GM18505 (cell line): ENCODE measurements around the gene C10orf71.
A peak's percentile ranks its signal among the peaks of the same experiment; 100 is the strongest.

Experiments used
- ATAC-seq: cut with Tn5 transposase; IDR thresholded peaks from one replicate; pipeline ENCODE4 v1.9.1; 2021; ENCODE audit not compliant: unreplicated experiment
- POLR2A ChIP-seq: IDR thresholded peaks from 4 replicates; pipeline ENCODE4 v1.6.1; 2011; ENCODE audit warnings: borderline replicate concordance; ENCODE audit not compliant: insufficient read depth, insufficient read length; ENCODE audit errors: extremely low read depth

C10orf71 gene, protein sequence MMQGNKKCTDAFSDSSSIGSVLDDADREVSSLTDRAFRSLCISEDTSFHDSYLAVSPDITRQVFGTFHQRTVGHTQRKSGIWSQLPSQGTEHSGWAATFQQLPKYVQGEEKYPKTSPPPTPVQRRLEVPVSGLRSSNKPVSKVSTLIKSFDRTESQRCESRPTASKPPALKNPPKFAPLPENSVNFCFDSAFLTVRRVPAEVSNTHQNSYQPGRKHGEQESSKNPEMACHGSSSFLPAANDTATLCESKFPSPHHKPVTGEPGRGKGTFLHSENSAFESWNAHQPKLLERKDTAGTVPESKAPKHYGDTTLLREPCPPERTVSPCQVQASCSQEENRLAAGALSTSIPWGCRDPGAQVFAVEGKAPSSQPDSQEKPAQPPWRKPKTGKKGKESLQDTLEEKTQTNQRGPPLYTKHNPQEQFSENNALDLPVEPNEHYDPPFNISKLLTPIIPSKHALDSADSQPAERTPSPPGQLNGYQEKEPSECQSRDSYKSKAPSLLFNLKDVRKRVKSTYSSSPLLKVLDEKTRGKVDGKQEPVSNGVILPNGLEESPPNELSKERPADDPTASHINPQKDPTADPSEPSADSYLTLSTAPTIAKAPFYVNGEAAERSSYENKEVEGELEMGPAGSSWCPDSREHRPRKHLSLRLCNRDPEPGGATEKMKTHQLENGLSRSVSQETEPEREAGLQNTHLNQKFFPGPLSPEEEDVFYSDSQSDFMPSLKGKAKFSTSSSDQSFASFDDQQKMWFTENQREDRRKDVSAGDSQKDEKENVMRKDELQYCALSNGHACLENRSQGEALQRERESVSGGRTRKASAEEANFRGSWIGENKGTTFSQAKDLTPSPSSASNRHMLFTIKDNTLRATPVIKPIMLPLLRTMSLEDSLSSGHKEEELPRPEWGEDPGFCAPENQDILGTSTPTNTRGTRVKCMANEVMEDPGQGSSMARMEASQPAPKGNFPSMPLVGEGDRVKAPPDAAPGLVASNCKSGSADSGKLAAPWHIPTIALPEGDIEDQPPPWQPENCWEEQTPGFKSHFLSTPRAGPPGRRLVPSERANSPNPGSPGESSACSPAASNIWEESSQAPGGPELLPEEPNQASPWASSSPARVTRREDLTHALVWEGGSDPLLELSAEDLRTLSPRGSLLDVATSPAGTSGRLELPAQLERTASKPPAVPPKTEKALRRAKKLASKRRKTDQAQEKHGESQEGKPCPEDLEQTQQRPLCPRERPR (N-terminal part only)

GRCh38 chr10:49298983-49299815 is at the start of gene C10orf71:
Gene C10orf71, plus strand, starts transcription at chr10:49299170. Its CDS starts 23,376 bp downstream, at chr10:49322546.
- no peak for ATAC-seq
- TF ChIP-seq POLR2A: no peak

GRCh38 chr10:49252313-49253034 is 46.5 kb upstream of the C10orf71 start:
- TF ChIP-seq POLR2A: no peak
- no peak for ATAC-seq

- no peak for TF ChIP-seq POLR2A
Observed at GRCh38 chr10:49253340-49253906, 45.5 kb upstream of the C10orf71 start.

GRCh38 chr10:49254150-49254549 is 44.8 kb upstream of the C10orf71 start:
- no peak for TF ChIP-seq POLR2A
- ATAC-seq: no peak

More at GRCh38 chr10:49253340-49253906, 45.5 kb upstream of the C10orf71 start:
- ATAC-seq: no peak

DNA sequence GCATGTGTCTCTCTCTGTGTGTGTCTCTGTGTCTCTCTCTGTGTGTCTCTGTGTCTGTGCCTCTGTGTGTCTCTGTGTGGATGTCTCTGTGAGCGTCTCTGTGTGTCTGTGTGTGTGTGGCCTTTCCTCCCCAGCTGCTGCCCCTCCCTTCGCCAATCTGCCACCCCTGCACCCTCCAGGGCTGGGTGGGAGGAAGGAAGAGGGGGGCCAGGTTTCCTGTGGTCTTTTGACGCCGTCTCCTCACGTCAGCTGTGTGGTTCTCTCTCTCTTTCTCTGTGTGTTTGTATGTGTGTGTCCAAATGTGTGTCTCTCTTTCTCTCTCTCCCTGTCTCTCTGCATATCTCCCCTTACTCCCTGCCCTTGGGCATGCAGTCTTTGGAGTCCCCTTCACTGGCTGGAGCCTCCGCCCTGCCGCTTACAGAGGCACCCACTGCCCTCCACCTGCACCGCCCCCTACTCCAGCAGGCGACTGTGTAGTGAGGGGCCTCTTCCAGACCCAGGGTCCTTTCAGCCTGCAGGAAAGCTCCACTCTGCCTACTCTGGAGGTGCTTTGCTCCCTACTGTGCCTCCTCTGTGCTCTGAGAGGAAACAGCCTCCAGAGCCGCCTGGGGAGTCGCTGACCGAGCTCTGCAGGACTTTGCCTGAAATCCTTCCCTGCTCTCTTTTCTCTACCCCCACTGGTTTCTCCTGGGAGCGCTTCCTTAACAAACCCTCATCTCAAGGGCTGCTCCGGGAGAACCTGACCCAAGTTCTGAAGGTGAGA is 44.2 kb upstream of the C10orf71 start:
- TF ChIP-seq POLR2A: no peak
- no peak for ATAC-seq

DNA sequence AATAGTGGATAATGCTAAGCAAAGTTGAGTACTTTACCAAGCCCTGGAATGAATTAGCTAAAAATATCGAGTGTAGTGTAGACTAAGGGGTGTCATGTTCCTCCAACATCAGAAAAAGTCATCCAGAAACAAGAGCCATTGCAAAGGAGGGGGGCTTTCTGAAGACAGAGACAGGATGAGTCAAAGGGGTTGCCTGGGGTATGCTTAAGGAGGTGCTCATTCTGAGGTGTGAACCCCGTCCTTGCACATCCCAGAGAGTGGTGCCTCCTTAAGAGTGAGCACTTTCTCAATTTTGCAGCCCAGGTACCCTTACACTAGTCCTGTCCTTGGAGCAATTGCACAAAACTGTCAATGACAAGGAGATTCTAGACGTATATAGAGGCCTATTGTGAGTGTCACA is 43.1 kb upstream of the C10orf71 start:
- TF ChIP-seq POLR2A: no peak
- ATAC-seq: no peak

GRCh38 chr10:49257154-49257553 is 41.8 kb upstream of the C10orf71 start:
- peak; percentile 52 for ATAC-seq
- no peak for TF ChIP-seq POLR2A

DNA sequence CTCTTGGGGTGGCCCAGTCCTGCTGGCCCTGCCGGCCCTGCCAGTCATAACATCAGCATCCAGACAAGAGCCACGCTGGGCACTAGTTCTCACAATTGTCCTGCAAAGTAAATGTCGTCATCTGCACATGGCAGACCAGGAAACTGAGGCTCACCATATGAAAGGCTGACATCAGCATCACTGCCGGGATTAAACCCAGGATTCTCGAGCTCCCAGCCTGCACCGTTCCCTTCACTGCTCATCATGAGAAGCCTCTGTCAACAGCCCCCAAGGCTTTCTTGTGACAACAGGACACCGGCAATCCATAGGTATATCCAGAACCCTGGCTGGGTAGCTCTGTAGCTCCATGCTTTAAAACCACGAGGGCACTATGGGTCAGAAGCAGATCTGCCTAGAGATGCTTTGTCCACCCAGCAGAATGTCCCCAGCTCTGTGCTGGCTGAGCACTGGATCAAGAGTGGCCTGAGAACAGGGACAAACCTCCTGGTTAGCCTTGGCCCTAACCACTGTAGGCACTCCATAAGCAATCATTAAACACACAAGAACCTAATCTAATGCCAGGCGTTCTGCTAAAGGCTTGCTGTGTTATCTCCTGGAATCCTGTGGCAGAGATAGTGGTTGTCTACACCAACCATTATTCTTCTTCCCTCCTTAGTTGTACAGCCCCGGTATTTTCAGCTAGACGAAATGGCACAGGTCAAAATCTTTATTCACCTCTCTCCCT is 41.2 kb upstream of the C10orf71 start:
- ATAC-seq: no peak
- no peak for TF ChIP-seq POLR2A

DNA sequence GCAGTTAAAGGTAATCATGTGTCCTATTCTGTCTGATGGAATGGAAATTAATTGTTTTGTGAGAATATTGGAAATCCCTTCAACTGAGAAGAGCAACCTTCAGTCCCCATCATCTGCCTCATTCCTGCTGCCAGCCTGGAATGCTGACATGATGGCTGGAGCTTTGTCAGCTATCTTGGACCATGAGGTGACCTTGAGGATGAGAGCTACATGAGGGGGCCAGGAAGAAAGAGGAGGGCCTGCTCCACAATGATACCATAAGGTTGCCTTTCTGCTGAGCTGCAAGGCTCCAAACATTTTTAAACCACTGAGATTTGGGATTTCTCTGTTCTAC is 40.7 kb upstream of the C10orf71 start:
- no peak for TF ChIP-seq POLR2A
- ATAC-seq: no peak

GRCh38 chr10:49260644-49261296 is 38.2 kb upstream of the C10orf71 start:
- no peak for ATAC-seq
- TF ChIP-seq POLR2A: no peak
